ENCODE data around the gene CAMK4. TPM values are rescaled to one million over a fixed set of nuclear protein-coding genes. Genes with fewer than 3 reads are reported as not detected.

The CAMK4 gene
- total RNA-seq, 4 donors from 2014 or later, result 0.75 to 5.6 (median 4.7) TPM

- Histone ChIP-seq H3K36me3 (no peaks in the 10 kb centered on the region), H3K27ac (no peak overlapping the region), H3K4me3 (no peak overlapping the region), H3K27me3 (no peaks in the 10 kb centered on the region), H3K9me3 (no peaks in the 10 kb centered on the region), H3K4me1 (no peaks in the 10 kb centered on the region)
- TF ChIP-seq, protein P1, sequence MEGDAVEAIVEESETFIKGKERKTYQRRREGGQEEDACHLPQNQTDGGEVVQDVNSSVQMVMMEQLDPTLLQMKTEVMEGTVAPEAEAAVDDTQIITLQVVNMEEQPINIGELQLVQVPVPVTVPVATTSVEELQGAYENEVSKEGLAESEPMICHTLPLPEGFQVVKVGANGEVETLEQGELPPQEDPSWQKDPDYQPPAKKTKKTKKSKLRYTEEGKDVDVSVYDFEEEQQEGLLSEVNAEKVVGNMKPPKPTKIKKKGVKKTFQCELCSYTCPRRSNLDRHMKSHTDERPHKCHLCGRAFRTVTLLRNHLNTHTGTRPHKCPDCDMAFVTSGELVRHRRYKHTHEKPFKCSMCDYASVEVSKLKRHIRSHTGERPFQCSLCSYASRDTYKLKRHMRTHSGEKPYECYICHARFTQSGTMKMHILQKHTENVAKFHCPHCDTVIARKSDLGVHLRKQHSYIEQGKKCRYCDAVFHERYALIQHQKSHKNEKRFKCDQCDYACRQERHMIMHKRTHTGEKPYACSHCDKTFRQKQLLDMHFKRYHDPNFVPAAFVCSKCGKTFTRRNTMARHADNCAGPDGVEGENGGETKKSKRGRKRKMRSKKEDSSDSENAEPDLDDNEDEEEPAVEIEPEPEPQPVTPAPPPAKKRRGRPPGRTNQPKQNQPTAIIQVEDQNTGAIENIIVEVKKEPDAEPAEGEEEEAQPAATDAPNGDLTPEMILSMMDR (IDR thresholded peaks at IDR 0.05), result no peak
- TF ChIP-seq POLR2A (IDR thresholded peaks at IDR 0.05), result no peak
- TF ChIP-seq POLR2AphosphoS5 (IDR thresholded peaks at IDR 0.05), result no peak
- TF ChIP-seq EP300 (IDR thresholded peaks at IDR 0.05; ENCODE audit: low read depth), result no peak
- no peak for DNase-seq
- in situ Hi-C loops (cut with MboI; ENCODE audit: low pct_ligation_motif_present in 1 of 4, low pct_unique_long_range_greater_than_20kb in 1 of 4, low sequenced_read_pairs in 3 of 4) (no loop called here), intact Hi-C loops (cut with DNase I; ENCODE audit: low total_unique reads) (no loop called here)
- WGBS, 2 donors (ENCODE audit: low coverage in 1 of 2), result 76 to 80% methylated on average over 3 of the region's 3 CpGs
These were observed 190.9 kb downstream of the CAMK4 start for GRCh38 chr5:111415053-111415452.

GRCh38 chr5:111422245-111422644 is 198.1 kb downstream of the CAMK4 start:
- WGBS, 2 donors (ENCODE audit: low coverage in 1 of 2), result 69 to 91% methylated on average over 1 to 2 of the region's 2 CpGs
- DNase-seq, result no peak
- in situ Hi-C loops (cut with MboI; ENCODE audit: low pct_ligation_motif_present in 1 of 4, low pct_unique_long_range_greater_than_20kb in 1 of 4, low sequenced_read_pairs in 3 of 4), result no loop called here
- Histone ChIP-seq H3K4me3 (no peak overlapping the region), H3K27me3 (no peaks in the 10 kb centered on the region), H3K4me1 (no peaks in the 10 kb centered on the region), H3K27ac (no peak overlapping the region), H3K9me3 (no peaks in the 10 kb centered on the region), H3K36me3 (no peaks in the 10 kb centered on the region)
- TF ChIP-seq POLR2AphosphoS5 (IDR thresholded peaks at IDR 0.05), result no peak
- TF ChIP-seq POLR2A (IDR thresholded peaks at IDR 0.05), result no peak
- no peak for TF ChIP-seq EP300 (IDR thresholded peaks at IDR 0.05; ENCODE audit: low read depth)
- TF ChIP-seq, protein P1 (IDR thresholded peaks at IDR 0.05), result no peak
- intact Hi-C loops (cut with DNase I; ENCODE audit: low total_unique reads), result no loop called here

GRCh38 chr5:111422747-111423720 is 198.8 kb downstream of the CAMK4 start:
- Histone ChIP-seq H3K36me3 (no peaks in the 10 kb centered on the region), H3K4me1 (no peaks in the 10 kb centered on the region), H3K27me3 (no peaks in the 10 kb centered on the region), H3K9me3 (no peaks in the 10 kb centered on the region), H3K27ac (no peak overlapping the region), H3K4me3 (no peak overlapping the region)
- no peak for DNase-seq
- in situ Hi-C loops (cut with MboI; ENCODE audit: low pct_ligation_motif_present in 1 of 4, low pct_unique_long_range_greater_than_20kb in 1 of 4, low sequenced_read_pairs in 3 of 4), result no loop called here
- intact Hi-C loops (cut with DNase I; ENCODE audit: low total_unique reads), result no loop called here
- 57 to 64% methylated on average over 4 of the region's 4 CpGs for WGBS, 2 donors (ENCODE audit: low coverage in 1 of 2)
- no peak for TF ChIP-seq EP300 (IDR thresholded peaks at IDR 0.05; ENCODE audit: low read depth)
- TF ChIP-seq POLR2A (IDR thresholded peaks at IDR 0.05), result no peak

DNA sequence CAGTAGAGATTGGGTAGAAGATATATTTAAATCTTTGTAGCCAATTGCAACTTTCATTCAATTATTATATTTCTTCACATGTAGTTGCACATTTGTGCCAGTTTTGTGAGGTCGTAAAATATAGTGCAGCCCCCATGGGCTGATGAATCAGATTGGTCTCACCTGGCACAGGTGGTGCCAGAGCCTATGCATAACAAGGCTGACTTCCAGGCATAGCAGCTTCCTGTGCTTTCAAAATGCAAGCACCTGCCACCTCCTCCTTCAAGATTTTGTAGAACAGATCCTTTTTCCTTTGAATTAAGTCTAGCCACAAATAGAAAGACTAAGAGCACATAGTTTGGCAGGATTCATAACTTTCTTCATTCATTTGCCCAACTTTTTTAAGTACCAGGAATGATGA is 201.0 kb downstream of the CAMK4 start:
- intact Hi-C loops (cut with DNase I; ENCODE audit: low total_unique reads) (no loop called here), in situ Hi-C loops (cut with MboI; ENCODE audit: low pct_ligation_motif_present in 1 of 4, low pct_unique_long_range_greater_than_20kb in 1 of 4, low sequenced_read_pairs in 3 of 4) (no loop called here)
- no peak for DNase-seq
- 80 to 91% methylated on average over 1 of the region's 1 CpG for WGBS, 2 donors (ENCODE audit: low coverage in 1 of 2)
- Histone ChIP-seq H3K4me1 (no peaks in the 10 kb centered on the region), H3K36me3 (no peaks in the 10 kb centered on the region), H3K9me3 (no peaks in the 10 kb centered on the region), H3K4me3 (no peak overlapping the region), H3K27me3 (no peaks in the 10 kb centered on the region), H3K27ac (no peak overlapping the region)
- TF ChIP-seq EP300 (IDR thresholded peaks at IDR 0.05; ENCODE audit: low read depth) (no peak), POLR2AphosphoS5 (IDR thresholded peaks at IDR 0.05) (no peak), POLR2A (IDR thresholded peaks at IDR 0.05) (no peak)
- TF ChIP-seq, protein P1 (IDR thresholded peaks at IDR 0.05), result no peak

Measured in transverse colon (tissue), 4 donors.